CD14-positive monocyte (primary cell): ENCODE data around the gene EDRF1. TPM values are rescaled to one million over a fixed set of nuclear protein-coding genes. Genes with fewer than 3 reads are reported as not detected.

Experiments used
- DNase-seq, 3 donors: peaks; one replicate each; pipeline ENCODE4 v3.0.0-alpha.2; 2011 to 2022
- H2AFZ ChIP-seq: 2 replicates; pipeline ENCODE4 v1.6.0; 2012; ENCODE audit warnings: mild to moderate bottlenecking, low read depth, low read length, inconsistent platforms; ENCODE audit not compliant: insufficient read depth, poor library complexity, severe bottlenecking
- H3K27ac ChIP-seq, 2 donors: 1 replicate in 1 of 2; 2 replicates in 1 of 2; pipeline ENCODE4 v1.5.1; 2012 to 2013; ENCODE audit warnings: low read length in 2 of 2, control low read depth in 1 of 2, inconsistent platforms in 1 of 2, low read depth in 1 of 2, mild to moderate bottlenecking in 1 of 2
- H3K27me3 ChIP-seq, 2 donors: one replicate each; pipeline versions ENCODE4 v1.6.0 to v1.6.1; 2011 to 2013; ENCODE audit warnings: low read length in 2 of 2; ENCODE audit not compliant: control insufficient read depth in 2 of 2, insufficient read depth in 2 of 2
- H3K36me3 ChIP-seq, 2 donors: replicated peaks in 1 of 2; 1 replicate in 1 of 2; 2 replicates in 1 of 2; pipeline versions ENCODE4 v1.5.1 to v1.6.1; 2012 to 2013; ENCODE audit warnings: low read length in 2 of 2, control low read depth in 1 of 2, inconsistent platforms in 1 of 2, mild to moderate bottlenecking in 1 of 2; ENCODE audit not compliant: insufficient read depth in 2 of 2, control insufficient read depth in 1 of 2
- H3K4me1 ChIP-seq, 2 donors: 1 replicate in 1 of 2; 2 replicates in 1 of 2; pipeline versions ENCODE4 v1.5.1 to v1.6.1; 2012 to 2013; ENCODE audit warnings: low read length in 2 of 2, control low read depth in 1 of 2, inconsistent platforms in 1 of 2, mild to moderate bottlenecking in 1 of 2, moderate library complexity in 1 of 2; ENCODE audit not compliant: insufficient read depth in 2 of 2, control insufficient read depth in 1 of 2
- H3K4me2 ChIP-seq: replicated peaks from 2 replicates; pipeline ENCODE3; 2012; ENCODE audit warnings: low read length, moderate library complexity, mild to moderate bottlenecking; ENCODE audit not compliant: poor library complexity, severe bottlenecking; ENCODE audit errors: extremely low read depth
- H3K4me3 ChIP-seq, 3 experiments: fragments of 200-600 bp in 1 of 3; sonication (generic) in 1 of 3; replicated peaks in 1 of 3; 1 replicate in 2 of 3; 2 replicates in 1 of 3; pipeline ENCODE4 v1.5.1; 2011 to 2013; ENCODE audit warnings: low read length in 3 of 3, mild to moderate bottlenecking in 3 of 3, control low read depth in 2 of 3, low read depth in 2 of 3, inconsistent platforms in 1 of 3, moderate library complexity in 1 of 3
- H3K79me2 ChIP-seq: 2 replicates; pipeline ENCODE4 v1.6.0; 2012; ENCODE audit warnings: mild to moderate bottlenecking, control low read depth, inconsistent platforms, low read length, moderate library complexity; ENCODE audit not compliant: insufficient read depth
- H3K9ac ChIP-seq: 2 replicates; pipeline ENCODE4 v1.6.0; 2017; ENCODE audit warnings: low read length, mild to moderate bottlenecking; ENCODE audit not compliant: insufficient read depth, poor library complexity, severe bottlenecking
- H3K9me3 ChIP-seq, 2 donors: replicated peaks in 1 of 2; 1 replicate in 1 of 2; 2 replicates in 1 of 2; pipeline versions ENCODE4 v1.5.1 to v1.6.1; 2012 to 2013; ENCODE audit warnings: low read length in 2 of 2, control low read depth in 1 of 2; ENCODE audit not compliant: control insufficient read depth in 1 of 2, insufficient read depth in 1 of 2
- H4K20me1 ChIP-seq: 2 replicates; pipeline ENCODE4 v1.6.0; 2012; ENCODE audit warnings: mild to moderate bottlenecking, low read length, control low read depth, moderate library complexity; ENCODE audit not compliant: insufficient read depth
- H3K27ac Mint-ChIP-seq, 7 donors: one replicate each; pipeline ENCODE4 v1.8.0; 2020; ENCODE audit warnings: mild to moderate bottlenecking in 7 of 7, mixed read lengths in 7 of 7, moderate library complexity in 6 of 7, inconsistent platforms in 2 of 7
- H3K27me3 Mint-ChIP-seq, 3 donors: one replicate each; pipeline ENCODE4 v1.8.0; 2021 to 2022; ENCODE audit warnings: low read depth in 3 of 3, mild to moderate bottlenecking in 3 of 3, mixed read lengths in 3 of 3, moderate library complexity in 3 of 3, inconsistent platforms in 1 of 3
- H3K36me3 Mint-ChIP-seq, 2 donors: one replicate each; pipeline ENCODE4 v1.8.0; 2020; ENCODE audit warnings: mixed read lengths in 2 of 2, inconsistent platforms in 1 of 2, mild to moderate bottlenecking in 1 of 2
- H3K4me1 Mint-ChIP-seq: one replicate; pipeline ENCODE4 v1.8.0; 2020; ENCODE audit warnings: mild to moderate bottlenecking, mixed read lengths
- H3K4me3 Mint-ChIP-seq, 2 donors: one replicate each; pipeline ENCODE4 v1.8.0; 2020; ENCODE audit warnings: mild to moderate bottlenecking in 2 of 2, mixed read lengths in 2 of 2, moderate library complexity in 1 of 2
- H3K9me3 Mint-ChIP-seq, 7 donors: one replicate each; pipeline ENCODE4 v1.8.0; 2020 to 2022; ENCODE audit warnings: mixed read lengths in 7 of 7, mild to moderate bottlenecking in 6 of 7, moderate library complexity in 6 of 7, inconsistent platforms in 2 of 7
- CTCF ChIP-seq: fragments of 200-600 bp; IDR thresholded peaks from one replicate; pipeline ENCODE4 v1.8.0; 2022; ENCODE audit warnings: antibody characterized with exemption, mild to moderate bottlenecking
- WGBS: methylation state at CpG from one replicate; pipeline ENCODE4 v1.1.5; 2013; ENCODE audit warnings: missing lambda C conversion rate; ENCODE audit not compliant: insufficient coverage; 5-methylcytosine and 5-hydroxymethylcytosine counted together
- intact Hi-C, 2 donors: fragments of 100-400 bp; cut with micrococcal nuclease; formaldehyde crosslinking; loops; one replicate each; pipeline versions ENCODE4 v1.15.0 to v1.15.1; 2023
- polyA plus RNA-seq, 3 donors: library from polyadenylated mRNA; depleted of rRNA in 1 of 3; unstranded in 2 of 3; stranded (reverse) in 1 of 3; fragments of 300-500 nt in 2 of 3; fragments of >200 nt in 1 of 3; fragmentation: Illumina TruSeq in 2 of 3; gene quantifications; 1 replicate in 2 of 3; 2 replicates in 1 of 3; pipeline ENCODE4 v1.2.3, GENCODE V29; 2012 to 2021

EDRF1 gene
- polyA plus RNA-seq, 3 donors: 4.6 to 21.4 (median 5.3) TPM

DNA sequence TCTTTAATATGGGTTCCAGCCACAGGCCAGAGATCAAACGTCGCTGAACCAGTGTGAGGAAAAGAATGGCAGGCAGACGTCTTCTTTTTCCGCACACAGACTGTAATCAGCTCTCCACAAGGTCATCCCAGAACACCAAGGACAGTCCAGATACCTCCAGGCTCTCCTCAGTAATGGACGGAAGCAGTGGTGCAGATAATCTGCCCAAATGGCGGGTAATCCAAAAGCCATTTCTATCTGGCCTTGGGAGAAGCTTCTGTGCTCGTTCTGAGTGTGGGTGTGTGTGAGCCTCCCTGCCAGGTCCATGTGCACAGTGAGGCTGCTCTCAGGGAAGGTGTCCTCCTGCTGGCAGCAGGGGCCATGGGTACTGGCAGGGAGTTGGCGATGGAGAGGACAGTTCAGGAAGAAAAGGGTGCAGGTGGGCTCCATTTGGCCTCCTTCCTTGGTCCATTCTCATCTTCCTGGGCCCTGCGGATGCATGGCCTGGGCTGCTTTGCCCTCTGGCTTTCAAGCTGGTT, 21.0 kb upstream of the EDRF1 start:
- no peaks in the 10 kb centered on the region for H3K36me3 ChIP-seq
- H3K4me1 ChIP-seq: no peaks in the 10 kb centered on the region
- H3K4me3 Mint-ChIP-seq: no peak overlapping the region
- no peak overlapping the region for H3K27ac ChIP-seq
- no peak overlapping the region for H3K4me3 ChIP-seq
- H2AFZ ChIP-seq: no peak overlapping the region
- H3K9me3 Mint-ChIP-seq: peaks cover 0 to 10% (median 5%) of the 10 kb centered on the region in 7 donors
- H3K36me3 Mint-ChIP-seq: no peaks in the 10 kb centered on the region
- no peak overlapping the region for H3K4me2 ChIP-seq
- peak overlapping the region in 1 of 7 donors; percentile 34 for H3K27ac Mint-ChIP-seq
- no peaks in the 10 kb centered on the region for H3K27me3 ChIP-seq
- intact Hi-C loops: no loop called here
- H4K20me1 ChIP-seq: no peaks in the 10 kb centered on the region
- WGBS: 96% methylated on average over 5 of the region's 9 CpGs
- H3K79me2 ChIP-seq: no peaks in the 10 kb centered on the region
- no peak for TF ChIP-seq CTCF
- DNase-seq: no peak
- no peak overlapping the region for H3K9ac ChIP-seq
- peaks cover 9% of the 10 kb centered on the region for H3K4me1 Mint-ChIP-seq
- H3K27me3 Mint-ChIP-seq: peaks cover 0 to 9% (median 1%) of the 10 kb centered on the region in 3 donors
- H3K9me3 ChIP-seq: no peaks in the 10 kb centered on the region

- intact Hi-C loops: no loop called here
- peaks cover 1 to 9% (median 2%) of the 10 kb centered on the region in 3 donors for H3K27me3 Mint-ChIP-seq
- no peak overlapping the region for H2AFZ ChIP-seq
Observed at GRCh38 chr10:125699562-125700143, 19.9 kb upstream of the EDRF1 start.

More at GRCh38 chr10:125699562-125700143, 19.9 kb upstream of the EDRF1 start:
- H3K27me3 ChIP-seq: no peaks in the 10 kb centered on the region
- no peak overlapping the region for H3K4me3 ChIP-seq
- peaks cover 9% of the 10 kb centered on the region for H3K4me1 Mint-ChIP-seq
- H3K79me2 ChIP-seq: no peaks in the 10 kb centered on the region
- no peak overlapping the region for H3K4me2 ChIP-seq
- H3K4me1 ChIP-seq: no peaks in the 10 kb centered on the region
- 100% methylated on average over 1 of the region's 6 CpGs for WGBS
- TF ChIP-seq CTCF: no peak
- no peak overlapping the region for H3K4me3 Mint-ChIP-seq
- peaks cover 0 to 10% (median 5%) of the 10 kb centered on the region in 7 donors for H3K9me3 Mint-ChIP-seq
- H3K27ac Mint-ChIP-seq: peak overlapping the region in 1 of 7 donors; percentile 38
- DNase-seq: no peak
- H3K9ac ChIP-seq: no peak overlapping the region
- H4K20me1 ChIP-seq: no peaks in the 10 kb centered on the region
- H3K9me3 ChIP-seq: no peaks in the 10 kb centered on the region
- H3K27ac ChIP-seq: no peak overlapping the region
- H3K36me3 ChIP-seq: no peaks in the 10 kb centered on the region
- no peaks in the 10 kb centered on the region for H3K36me3 Mint-ChIP-seq
